ENCODE results near the gene PLEKHM2.

DNA sequence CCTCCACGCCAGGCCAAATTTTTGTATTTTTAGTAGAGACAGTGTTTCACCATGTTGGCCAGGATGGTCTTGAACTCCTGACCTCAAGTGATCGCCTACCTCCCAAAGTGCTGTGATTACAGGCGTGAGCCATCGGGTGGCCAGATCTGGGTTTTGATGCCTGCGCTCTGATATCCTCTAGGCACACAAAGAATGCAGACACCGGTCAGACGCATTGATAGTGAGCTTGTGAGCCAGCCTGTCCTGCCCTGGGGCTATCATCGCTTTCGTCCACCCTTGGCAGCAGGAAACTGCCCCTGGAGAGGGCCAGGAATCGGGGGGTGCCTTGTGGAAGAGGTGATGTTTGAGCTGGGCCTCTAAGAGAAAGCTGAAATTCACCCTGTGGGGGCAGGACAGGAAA is 78.4 kb downstream of the PLEKHM2 start:
- TF ChIP-seq SUZ12 (IDR thresholded peaks at IDR 0.05; ENCODE audit: extremely low read depth, insufficient read depth, insufficient read length) (no peak), ZNF274 (IDR thresholded peaks at IDR 0.05; ENCODE audit: low read depth, low read length) (no peak)
